Endodermal cell (in vitro differentiated cells): ENCODE measurements around the gene FAM222B. TPM values are rescaled to one million over a fixed set of nuclear protein-coding genes. Genes with fewer than 3 reads are reported as not detected.

ENCODE experiments used
- DNase-seq: peaks from one replicate; pipeline ENCODE4 v3.0.0-alpha.2; 2017
- H3K27ac ChIP-seq: 2 replicates; pipeline ENCODE4 v1.5.1; 2013; ENCODE audit warnings: mild to moderate bottlenecking, low read depth, low read length, moderate library complexity
- H3K27me3 ChIP-seq: 2 replicates; pipeline ENCODE4 v1.6.1; 2013; ENCODE audit warnings: mild to moderate bottlenecking, low read length, moderate library complexity; ENCODE audit not compliant: insufficient read depth, control insufficient read depth, poor library complexity, severe bottlenecking
- H3K36me3 ChIP-seq: 2 replicates; pipeline ENCODE4 v1.7.0; 2013; ENCODE audit warnings: mild to moderate bottlenecking, low read length, moderate library complexity; ENCODE audit not compliant: control insufficient read depth, insufficient read depth
- H3K4me1 ChIP-seq: one replicate; pipeline ENCODE4 v1.7.0; 2013; ENCODE audit warnings: low read length; ENCODE audit not compliant: control insufficient read depth, insufficient read depth
- H3K4me3 ChIP-seq: 2 replicates; pipeline ENCODE4 v1.5.1; 2013; ENCODE audit warnings: mild to moderate bottlenecking, low read length, moderate library complexity
- H3K9ac ChIP-seq: 2 replicates; pipeline ENCODE4 v1.6.1; 2013; ENCODE audit warnings: mild to moderate bottlenecking, low read length, moderate library complexity; ENCODE audit not compliant: poor library complexity, severe bottlenecking; ENCODE audit errors: extremely low read depth
- H3K9me3 ChIP-seq: 2 replicates; pipeline ENCODE4 v1.6.1; 2013; ENCODE audit warnings: mild to moderate bottlenecking, low read length, moderate library complexity; ENCODE audit not compliant: control insufficient read depth
- H3K27ac Mint-ChIP-seq: 2 replicates; pipeline ENCODE4 v1.8.0; 2020; ENCODE audit warnings: mixed read lengths
- H3K27me3 Mint-ChIP-seq: 2 replicates; pipeline ENCODE4 v1.8.0; 2021; ENCODE audit warnings: mild to moderate bottlenecking, mixed read lengths; ENCODE audit not compliant: insufficient read depth
- H3K36me3 Mint-ChIP-seq: 2 replicates; pipeline ENCODE4 v1.8.0; 2020; ENCODE audit warnings: low read depth, mixed read lengths
- H3K4me1 Mint-ChIP-seq: 2 replicates; pipeline ENCODE4 v1.8.0; 2020; ENCODE audit warnings: mixed read lengths
- H3K4me3 Mint-ChIP-seq: 2 replicates; pipeline ENCODE4 v1.8.0; 2020; ENCODE audit warnings: mild to moderate bottlenecking, moderate library complexity, mixed read lengths
- H3K9me3 Mint-ChIP-seq: 2 replicates; pipeline ENCODE4 v1.8.0; 2020; ENCODE audit warnings: mild to moderate bottlenecking, mixed read lengths
- CTCF ChIP-seq: fragments of 200-600 bp; sonication (generic); conservative IDR thresholded peaks from 2 replicates; pipeline ENCODE4 v1.5.0; 2021; ENCODE audit warnings: antibody characterized with exemption, mild to moderate bottlenecking
- WGBS, 2 experiments: methylation state at CpG; one replicate each; pipeline versions ENCODE4 v1.1.5 to v1.1.7; 2013; ENCODE audit warnings: missing lambda C conversion rate in 2 of 2, mixed read lengths in 1 of 2; ENCODE audit not compliant: insufficient coverage in 1 of 2, insufficient read length in 1 of 2; 5-methylcytosine and 5-hydroxymethylcytosine counted together
- total RNA-seq, 2 donors: library from RNA; stranded (reverse); fragmentation: NEBNext Ultra II Directional in 1 of 2; extraction: Animal tissue kit (Norgen Biotek cat#: 25700) in 1 of 2; gene quantifications; 2 replicates in 1 of 2; 3 replicates in 1 of 2; pipeline ENCODE4 v1.2.1, GENCODE V29; 2021

Gene FAM222B
- total RNA-seq, 2 donors from 2014 or later: 59.2 to 75.7 TPM

- Histone ChIP-seq H3K9me3 (peaks cover 4% of the 10 kb centered on the region), H3K4me1 (no peaks in the 10 kb centered on the region), H3K36me3 (peaks cover 59% of the 10 kb centered on the region), H3K4me3 (no peak overlapping the region), H3K9ac (no peak overlapping the region), H3K27ac (no peak overlapping the region), H3K27me3 (no peaks in the 10 kb centered on the region)
- TF ChIP-seq CTCF: no peak
- H3K4me1 Mint-ChIP-seq: peaks cover 2% of the 10 kb centered on the region
- no peak for DNase-seq
- peaks cover 8% of the 10 kb centered on the region for H3K9me3 Mint-ChIP-seq
- H3K27ac Mint-ChIP-seq: no peak overlapping the region
- 96 to 99% methylated on average over 9 to 10 of the region's 10 CpGs for WGBS, 2 experiments
- H3K36me3 Mint-ChIP-seq: peaks cover 60% of the 10 kb centered on the region
- no peaks in the 10 kb centered on the region for H3K27me3 Mint-ChIP-seq
- no peak overlapping the region for H3K4me3 Mint-ChIP-seq
Observed at GRCh38 chr17:28880572-28880945, 38.0 kb upstream of the FAM222B start.

GRCh38 chr17:28879886-28880571 lies 37.4 kb upstream of the FAM222B start:
- Histone ChIP-seq H3K9ac (no peak overlapping the region), H3K4me1 (no peaks in the 10 kb centered on the region), H3K9me3 (peaks cover 4% of the 10 kb centered on the region), H3K4me3 (no peak overlapping the region), H3K36me3 (peaks cover 59% of the 10 kb centered on the region), H3K27ac (no peak overlapping the region), H3K27me3 (no peaks in the 10 kb centered on the region)
- WGBS, 2 experiments: 82 to 84% methylated on average over 8 to 9 of the region's 9 CpGs
- H3K9me3 Mint-ChIP-seq: peaks cover 8% of the 10 kb centered on the region
- no peaks in the 10 kb centered on the region for H3K27me3 Mint-ChIP-seq
- no peak overlapping the region for H3K4me3 Mint-ChIP-seq
- no peak for TF ChIP-seq CTCF
- peaks cover 55% of the 10 kb centered on the region for H3K36me3 Mint-ChIP-seq
- no peak for DNase-seq
- H3K4me1 Mint-ChIP-seq: peaks cover 2% of the 10 kb centered on the region
- peak overlapping the region; percentile 54 for H3K27ac Mint-ChIP-seq

- Histone ChIP-seq H3K9ac (no peak overlapping the region), H3K36me3 (peaks cover 54% of the 10 kb centered on the region), H3K27me3 (no peaks in the 10 kb centered on the region), H3K4me1 (no peaks in the 10 kb centered on the region), H3K4me3 (no peak overlapping the region), H3K9me3 (peaks cover 4% of the 10 kb centered on the region), H3K27ac (no peak overlapping the region)
- WGBS, 2 experiments: 61 to 94% methylated on average over 2 to 4 of the region's 4 CpGs
- peaks cover 2% of the 10 kb centered on the region for H3K4me1 Mint-ChIP-seq
- peak; percentile 94 for DNase-seq
- H3K36me3 Mint-ChIP-seq: peaks cover 47% of the 10 kb centered on the region
- peaks cover 8% of the 10 kb centered on the region for H3K9me3 Mint-ChIP-seq
- H3K27me3 Mint-ChIP-seq: no peaks in the 10 kb centered on the region
- peak overlapping the region; percentile 54 for H3K27ac Mint-ChIP-seq
- H3K4me3 Mint-ChIP-seq: no peak overlapping the region
- TF ChIP-seq CTCF: peak; percentile 84
Observed at GRCh38 chr17:28878981-28879380, 36.4 kb upstream of the FAM222B start.
